ENCODE results near the gene PROSER2. TPM values are rescaled to one million over a fixed set of nuclear protein-coding genes. Genes with fewer than 3 reads are reported as not detected.
A peak's percentile ranks its signal among the peaks of the same experiment; 100 is the strongest.

The PROSER2 gene
- polyA plus RNA-seq, 2 of the 4 experiments (the other 2 are of a cell fraction): 10.1 to 14.4 TPM

DNA sequence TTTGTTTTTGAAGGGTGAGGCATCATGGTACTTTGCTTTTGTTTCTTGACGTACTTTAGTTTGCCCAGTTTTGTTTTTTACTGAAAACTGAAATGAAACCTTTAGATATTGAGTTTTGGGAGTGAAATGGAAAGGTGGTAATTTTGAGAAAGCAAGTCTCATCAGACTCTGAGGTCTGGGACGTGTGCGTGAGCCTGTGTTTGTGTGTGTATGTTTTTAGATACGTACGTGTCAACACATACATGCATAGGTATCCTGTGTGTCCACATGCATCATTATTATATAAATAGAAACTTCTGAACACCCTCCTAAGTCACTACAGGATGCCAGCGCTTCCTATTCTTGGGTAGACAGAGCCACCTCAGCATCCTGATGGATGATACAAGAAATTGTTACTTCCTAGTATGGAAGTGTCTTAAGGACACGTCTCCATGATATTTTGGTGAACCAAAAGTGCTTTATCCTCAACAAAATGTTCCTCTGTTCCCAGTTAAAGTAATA is 47.8 kb downstream of the PROSER2 start (continued):
- TF ChIP-seq RFX5 (IDR thresholded peaks at IDR 0.05) (no peak), ZSCAN20 (CRISPR knock-in tag; IDR thresholded peaks at IDR 0.05) (no peak), MAZ (IDR thresholded peaks at IDR 0.05; ENCODE audit: borderline replicate concordance, low read depth, low read length) (no peak), ZFP36 (IDR thresholded peaks at IDR 0.05; ENCODE audit: borderline replicate concordance, partially characterized antibody) (no peak), HOXA7 (CRISPR knock-in tag; IDR thresholded peaks at IDR 0.05) (no peak)
- TF ChIP-seq, protein P1, sequence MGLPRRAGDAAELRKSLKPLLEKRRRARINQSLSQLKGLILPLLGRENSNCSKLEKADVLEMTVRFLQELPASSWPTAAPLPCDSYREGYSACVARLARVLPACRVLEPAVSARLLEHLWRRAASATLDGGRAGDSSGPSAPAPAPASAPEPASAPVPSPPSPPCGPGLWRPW (IDR thresholded peaks at IDR 0.05): no peak

DNA sequence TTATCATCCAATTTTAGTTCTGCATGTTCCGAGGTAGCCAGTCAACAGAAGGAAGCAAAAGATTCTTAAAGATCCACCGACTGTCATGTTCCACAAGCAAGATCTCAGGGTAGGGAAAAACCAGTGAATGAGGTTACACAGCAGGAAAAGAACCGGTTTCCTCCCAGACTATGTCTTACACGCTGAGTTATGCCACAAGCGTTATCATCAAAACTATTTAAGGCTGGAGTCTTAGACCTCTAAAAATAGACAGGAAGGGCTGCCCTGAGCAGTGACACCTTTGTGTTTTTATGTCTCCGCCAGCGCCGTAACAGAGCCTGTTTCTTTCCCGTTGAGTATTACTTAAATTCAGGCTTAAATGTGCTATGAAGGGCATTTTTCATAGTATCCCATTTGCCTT is 48.3 kb downstream of the PROSER2 start:
- H3K4me1 ChIP-seq: peaks cover 22% of the 10 kb centered on the region
- no peak overlapping the region for H3K4me2 ChIP-seq
- POLR2A ChIA-PET: no interaction called here
- no peak for DNase-seq (ENCODE audit: low read depth in 1 of 2, low spot score in 1 of 2)
- CTCF ChIA-PET: interaction anchor here (1.4 kb wide), 1 partner anchor 9 kb away, joined by 3 read pairs; no protein-coding TSS in a partner anchor
- no peaks in the 10 kb centered on the region for H3K9me3 ChIP-seq
- H3K4me3 ChIP-seq: no peak overlapping the region
- H3K27ac ChIP-seq: no peak overlapping the region
- WGBS (ENCODE audit: missing lambda C conversion rate): 86% methylated on average over 9 of the region's 9 CpGs
- no peak for ATAC-seq
- FAIRE-seq: peak; percentile 13
- TF ChIP-seq BHLHE40 (IDR thresholded peaks at IDR 0.05; ENCODE audit: low read depth, low read length) (no peak), CBX2 (IDR thresholded peaks at IDR 0.05; ENCODE audit: borderline replicate concordance, low read depth) (no peak), CBX8 (IDR thresholded peaks at IDR 0.05) (no peak)
- TF ChIP-seq, protein P2, sequence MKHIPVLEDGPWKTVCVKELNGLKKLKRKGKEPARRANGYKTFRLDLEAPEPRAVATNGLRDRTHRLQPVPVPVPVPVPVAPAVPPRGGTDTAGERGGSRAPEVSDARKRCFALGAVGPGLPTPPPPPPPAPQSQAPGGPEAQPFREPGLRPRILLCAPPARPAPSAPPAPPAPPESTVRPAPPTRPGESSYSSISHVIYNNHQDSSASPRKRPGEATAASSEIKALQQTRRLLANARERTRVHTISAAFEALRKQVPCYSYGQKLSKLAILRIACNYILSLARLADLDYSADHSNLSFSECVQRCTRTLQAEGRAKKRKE (CRISPR knock-in tag; IDR thresholded peaks at IDR 0.05; ENCODE audit: low read depth): no peak

DNA sequence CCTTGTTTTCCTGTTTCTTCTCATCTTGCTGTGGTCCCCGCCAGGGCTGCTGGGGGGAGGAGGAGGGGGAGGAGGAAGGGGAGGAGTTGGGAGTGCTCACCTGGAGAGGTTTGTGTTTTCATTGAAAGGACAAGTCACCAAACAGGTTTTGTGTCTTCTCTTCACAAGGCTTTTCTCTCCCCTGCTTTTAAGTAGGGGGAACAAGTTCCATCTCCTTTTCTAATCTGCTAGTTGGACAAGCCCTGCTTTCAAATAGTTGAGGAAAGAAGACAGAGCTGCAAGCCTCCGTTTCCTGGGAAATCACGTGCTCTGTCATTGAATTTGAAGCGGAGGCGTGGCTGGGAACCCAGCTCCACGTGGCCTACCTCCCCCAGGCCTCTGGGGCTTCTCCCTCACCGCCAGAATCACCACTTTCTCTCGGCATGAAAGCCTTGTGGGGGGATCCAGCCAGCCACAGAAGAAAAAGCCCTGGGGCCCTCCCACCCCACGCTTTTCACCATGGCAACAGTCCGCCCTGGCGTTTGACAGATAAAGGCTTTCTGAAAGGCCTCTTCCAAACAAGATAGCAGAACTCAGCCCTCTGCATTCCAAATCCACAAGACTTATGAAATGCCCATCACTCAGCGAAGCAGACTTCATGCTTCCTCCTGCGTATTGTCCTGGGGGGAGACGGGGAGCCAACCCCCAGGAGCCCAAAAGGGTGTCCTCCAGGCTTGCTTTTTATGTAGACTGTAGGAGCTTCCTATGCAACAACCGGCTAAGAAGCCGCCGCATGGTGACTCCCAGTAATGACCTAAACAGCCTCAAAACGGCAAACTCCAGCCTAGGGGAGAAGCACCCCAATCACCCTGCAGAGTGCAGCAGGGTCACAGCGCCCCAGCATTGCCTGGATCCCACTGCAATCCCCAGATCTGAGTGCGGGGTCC is 51.7 kb downstream of the PROSER2 start:
- H3K27ac ChIP-seq: peak overlapping the region; percentile 82 to 92
- no peak for TF ChIP-seq ZC3H11A (IDR thresholded peaks at IDR 0.05)
- TF ChIP-seq HOXA7 (CRISPR knock-in tag; IDR thresholded peaks at IDR 0.05): 0 out of 2 replicates have a peak, but pooled peaks have one; percentile 33
- TF ChIP-seq, protein P3, sequence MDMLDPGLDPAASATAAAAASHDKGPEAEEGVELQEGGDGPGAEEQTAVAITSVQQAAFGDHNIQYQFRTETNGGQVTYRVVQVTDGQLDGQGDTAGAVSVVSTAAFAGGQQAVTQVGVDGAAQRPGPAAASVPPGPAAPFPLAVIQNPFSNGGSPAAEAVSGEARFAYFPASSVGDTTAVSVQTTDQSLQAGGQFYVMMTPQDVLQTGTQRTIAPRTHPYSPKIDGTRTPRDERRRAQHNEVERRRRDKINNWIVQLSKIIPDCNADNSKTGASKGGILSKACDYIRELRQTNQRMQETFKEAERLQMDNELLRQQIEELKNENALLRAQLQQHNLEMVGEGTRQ (IDR thresholded peaks at IDR 0.05): peak; percentile 70
- no peak for TF ChIP-seq FOSL2 (IDR thresholded peaks at IDR 0.05)
- TF ChIP-seq FOSL2 (CRISPR knock-in tag; IDR thresholded peaks at IDR 0.05): no peak
- 0 out of 2 replicates have a peak, but pooled peaks have one; percentile 64 for TF ChIP-seq EHF (CRISPR knock-in tag; IDR thresholded peaks at IDR 0.05)
- no peak for TF ChIP-seq NFE2L2 (conservative IDR thresholded peaks at IDR 0.05; ENCODE audit: low read length)
- TF ChIP-seq MAFK (IDR thresholded peaks at IDR 0.05; ENCODE audit: partially characterized antibody): no peak
- TF ChIP-seq RNF2 (IDR thresholded peaks at IDR 0.05; ENCODE audit: borderline replicate concordance, low read depth): no peak
- TF ChIP-seq FOXS1 (CRISPR knock-in tag; IDR thresholded peaks at IDR 0.05): peak; percentile 54; the same call in 1 of the 2 replicates
- no peak for TF ChIP-seq SREBF2 (IDR thresholded peaks at IDR 0.05)
- peak; percentile 10 for TF ChIP-seq ZNF302 (CRISPR knock-in tag; IDR thresholded peaks at IDR 0.05)
- TF ChIP-seq MAZ (IDR thresholded peaks at IDR 0.05; ENCODE audit: borderline replicate concordance, low read depth, low read length): no peak
- TF ChIP-seq RARB (CRISPR knock-in tag; IDR thresholded peaks at IDR 0.05): no peak
- TF ChIP-seq, protein P4, sequence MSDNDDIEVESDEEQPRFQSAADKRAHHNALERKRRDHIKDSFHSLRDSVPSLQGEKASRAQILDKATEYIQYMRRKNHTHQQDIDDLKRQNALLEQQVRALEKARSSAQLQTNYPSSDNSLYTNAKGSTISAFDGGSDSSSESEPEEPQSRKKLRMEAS (IDR thresholded peaks at IDR 0.05): peak; percentile 76
- TF ChIP-seq RAD21 (conservative IDR thresholded peaks at IDR 0.05 in 1 of 2, IDR thresholded peaks at IDR 0.05 in 1 of 2): no peak
- no peak for TF ChIP-seq JUN (IDR thresholded peaks at IDR 0.05)
- no peak for TF ChIP-seq CHD4 (IDR thresholded peaks at IDR 0.05; ENCODE audit: borderline replicate concordance)
- TF ChIP-seq POLR2A (IDR thresholded peaks at IDR 0.05; ENCODE audit: low read length): no peak
- TF ChIP-seq, protein P5, sequence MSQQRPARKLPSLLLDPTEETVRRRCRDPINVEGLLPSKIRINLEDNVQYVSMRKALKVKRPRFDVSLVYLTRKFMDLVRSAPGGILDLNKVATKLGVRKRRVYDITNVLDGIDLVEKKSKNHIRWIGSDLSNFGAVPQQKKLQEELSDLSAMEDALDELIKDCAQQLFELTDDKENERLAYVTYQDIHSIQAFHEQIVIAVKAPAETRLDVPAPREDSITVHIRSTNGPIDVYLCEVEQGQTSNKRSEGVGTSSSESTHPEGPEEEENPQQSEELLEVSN (IDR thresholded peaks at IDR 0.05; ENCODE audit: borderline replicate concordance, low read depth): peak; percentile 53; the same call in 1 of the 2 replicates
- no peak for TF ChIP-seq CEBPB (IDR thresholded peaks at IDR 0.05)
- 0 out of 2 replicates have a peak, but pooled peaks have one; percentile 51 for TF ChIP-seq HOXB13 (CRISPR knock-in tag; IDR thresholded peaks at IDR 0.05; ENCODE audit: low read depth)
- no peak for TF ChIP-seq MYC (IDR thresholded peaks at IDR 0.05; ENCODE audit: borderline replicate concordance, low read length)
- TF ChIP-seq RFX5 (IDR thresholded peaks at IDR 0.05): no peak
- peak; percentile 48; the same call in 1 of the 2 replicates for TF ChIP-seq TFCP2L1 (CRISPR knock-in tag; IDR thresholded peaks at IDR 0.05)
- no peak for TF ChIP-seq EP300 (IDR thresholded peaks at IDR 0.05)
- no peak for TF ChIP-seq KDM5A (IDR thresholded peaks at IDR 0.05)

More for the DNA sequence above, 51.7 kb downstream of the PROSER2 start:
- CTCF ChIA-PET: interaction anchor here (0.6 to 2.1 kb wide), 5 partner anchors 11 to 111 kb away, joined by 3 to 8 read pairs (median 4); no protein-coding TSS in a partner anchor
- Histone ChIP-seq H3K4me2 (peak overlapping the region; percentile 80), H3K4me3 (0 out of 3 replicates have a peak overlapping the region, but pooled peaks have one; percentile 4), H3K9me3 (no peaks in the 10 kb centered on the region), H3K4me1 (peaks cover 35% of the 10 kb centered on the region)
- DNase-seq (ENCODE audit: low read depth in 1 of 2, low spot score in 1 of 2) (peak; percentile 65 to 72), ATAC-seq (peak; percentile 65 to 68), FAIRE-seq (no peak)
- POLR2A ChIA-PET: no interaction called here
- WGBS (ENCODE audit: missing lambda C conversion rate): 63% methylated on average over 16 of the region's 20 CpGs

Data from A549 (cell line).